GM21737 (cell line): ENCODE results near the gene CCDC59.
"Not testable (repeated sequence)": the region's sequence is repeated elsewhere in the genome, so short reads cannot be mapped to it uniquely, and the experiment has no call there.

Experiments used
- ATAC-seq: cut with Tn5 transposase; IDR thresholded peaks from one replicate; pipeline ENCODE4 v1.9.1; 2021; ENCODE audit warnings: mild to moderate bottlenecking, moderate library complexity; ENCODE audit not compliant: unreplicated experiment

CCDC59 gene

GRCh38 chr12:82358200-82359114, at the start of gene CCDC59, which contains the start of gene METTL25:
Gene CCDC59, minus strand, starts transcription at chr12:82358387. Its CDS starts 11 bp downstream, at chr12:82358376.
Gene METTL25, plus strand, starts transcription at chr12:82358529. Its CDS starts 37 bp downstream, at chr12:82358566.
- peak; percentile 93 for ATAC-seq

GRCh38 chr12:82407481-82407880, 49.3 kb upstream of the CCDC59 start:
- ATAC-seq: no peak

- ATAC-seq: no peak
Observed at GRCh38 chr12:82406651-82407050, 48.5 kb upstream of the CCDC59 start.

GRCh38 chr12:82400819-82401218, 42.6 kb upstream of the CCDC59 start:
- no peak for ATAC-seq

GRCh38 chr12:82398879-82399278, 40.7 kb upstream of the CCDC59 start:
- no peak for ATAC-seq

GRCh38 chr12:82383930-82384552, 25.9 kb upstream of the CCDC59 start:
- no peak for ATAC-seq

GRCh38 chr12:82378997-82379396, 20.8 kb upstream of the CCDC59 start:
- ATAC-seq: no peak

- ATAC-seq: no peak
Observed at GRCh38 chr12:82375201-82375600, 17.0 kb upstream of the CCDC59 start.

- no peak for ATAC-seq
Observed at GRCh38 chr12:82366197-82366596, 8.0 kb upstream of the CCDC59 start.

- ATAC-seq: no peak
Observed at GRCh38 chr12:82363990-82364389, 5.8 kb upstream of the CCDC59 start.

- ATAC-seq: no peak
Observed at GRCh38 chr12:82361461-82361915, 3.3 kb upstream of the CCDC59 start.

- not testable (repeated sequence) for ATAC-seq
Observed at GRCh38 chr12:82360834-82361233, 2.6 kb upstream of the CCDC59 start.

GRCh38 chr12:82359115-82359478, 910 bp upstream of the CCDC59 start:
- ATAC-seq: peak; percentile 20

- ATAC-seq: no peak
Observed at GRCh38 chr12:82357845-82358199, 365 bp downstream of the CCDC59 start.

- ATAC-seq: no peak
Observed at GRCh38 chr12:82357340-82357739, 847 bp downstream of the CCDC59 start.

GRCh38 chr12:82351390-82351789, 6.8 kb downstream of the CCDC59 start:
- ATAC-seq: no peak

GRCh38 chr12:82350161-82350560, 8.0 kb downstream of the CCDC59 start:
- no peak for ATAC-seq

- ATAC-seq: no peak
Observed at GRCh38 chr12:82329508-82329907, 28.7 kb downstream of the CCDC59 start.

GRCh38 chr12:82327861-82328260, 30.3 kb downstream of the CCDC59 start:
- no peak for ATAC-seq

GRCh38 chr12:82326905-82327503, 31.2 kb downstream of the CCDC59 start:
- no peak for ATAC-seq

- no peak for ATAC-seq
Observed at GRCh38 chr12:82325540-82326336, 32.4 kb downstream of the CCDC59 start.
